Measurements from ENCODE around the gene NMRAL1. TPM values are rescaled to one million over a fixed set of nuclear protein-coding genes. Genes with fewer than 3 reads are reported as not detected.

The NMRAL1 gene
- total and polyA plus RNA-seq, 2 donors (not counting 1 experiment from before 2014, with no cell fraction given): 48.6 to 68.8 TPM

DNA sequence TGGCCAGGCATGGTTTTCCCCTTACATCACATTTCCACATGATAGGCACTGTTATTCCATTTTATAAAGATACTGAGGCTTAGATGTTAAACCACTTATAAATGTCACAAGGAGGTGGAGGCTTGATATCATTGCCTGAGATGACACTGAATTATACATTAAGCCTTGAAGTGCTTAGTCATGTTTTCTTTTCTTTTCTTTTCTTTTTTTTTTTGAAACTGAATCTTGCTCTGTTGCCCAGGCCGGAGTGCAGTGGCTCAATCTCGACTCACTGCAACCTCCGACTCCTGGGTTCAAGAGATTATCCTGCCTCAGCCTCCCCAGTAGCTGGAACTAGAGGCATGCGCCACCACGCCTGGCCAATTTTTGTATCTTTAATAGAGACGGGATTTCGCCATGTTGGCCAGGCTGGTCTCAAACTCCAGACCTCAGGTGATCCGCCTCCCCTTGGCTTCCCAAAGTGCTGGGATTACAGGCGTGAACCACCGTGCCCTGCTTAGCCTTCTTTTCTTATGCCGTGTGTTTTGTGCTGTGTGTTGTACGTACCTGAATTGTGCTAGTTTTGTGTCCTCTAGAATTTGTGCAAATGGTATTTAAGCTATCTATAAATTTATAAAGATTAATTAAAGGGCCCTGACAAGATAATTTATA lies 47.6 kb downstream of the NMRAL1 start:
- DNase-seq (no peak), ATAC-seq (ENCODE audit: low read depth) (no peak)
- Histone ChIP-seq H3K4me1 (ENCODE audit: control insufficient read depth in 2 of 2, insufficient read depth in 2 of 2, low read length in 2 of 2) (peaks cover 14 to 20% of the 10 kb centered on the region in 2 donors), H3K4me3 (ENCODE audit: control extremely low read depth in 1 of 5, extremely low read depth in 1 of 5, insufficient read depth in 1 of 5, low read depth in 2 of 5, low read length in 4 of 5) (peak overlapping the region in 1 of 5 experiments; percentile 84), H3K79me2 (ENCODE audit: control insufficient read depth, insufficient read depth, low read length) (peaks cover 58% of the 10 kb centered on the region), H2AFZ (ENCODE audit: insufficient read depth, low read depth, low read length, poor library complexity, severe bottlenecking) (no peak overlapping the region), H3K27ac (ENCODE audit: low read length in 2 of 2) (peak overlapping the region in 1 of 2 donors; percentile 93), H4K20me1 (ENCODE audit: control insufficient read depth, insufficient read depth, low read length, poor library complexity, severe bottlenecking) (peaks cover 3% of the 10 kb centered on the region), H3K9ac (ENCODE audit: low read length) (peak overlapping the region; percentile 94), H3K4me2 (replicated peaks; ENCODE audit: low read depth, low read length, poor library complexity, severe bottlenecking) (peak overlapping the region; percentile 81), H3K27me3 (replicated peaks in 1 of 4; ENCODE audit: control extremely low read depth in 1 of 4, control insufficient read depth in 3 of 4, insufficient read depth in 4 of 4, low read length in 3 of 4) (no peaks in the 10 kb centered on the region), H3K9me3 (ENCODE audit: control extremely low read depth in 1 of 3, control insufficient read depth in 2 of 3, insufficient read depth in 1 of 3, low read length in 2 of 3) (no peaks in the 10 kb centered on the region), H3K36me3 (replicated peaks in 1 of 2; ENCODE audit: control extremely low read depth in 1 of 2, control insufficient read depth in 1 of 2, extremely low read depth in 1 of 2, insufficient read depth in 2 of 2, low read length in 1 of 2) (peaks cover 3 to 9% of the 10 kb centered on the region in 2 experiments)
- Mint-ChIP-seq H3K4me3 (peak overlapping the region; percentile 97), H3K27me3 (no peaks in the 10 kb centered on the region), H3K9me3 (ENCODE audit: insufficient read depth) (no peaks in the 10 kb centered on the region), H3K27ac (peak overlapping the region; percentile 100), H3K4me1 (peaks cover 25% of the 10 kb centered on the region)
- 95% methylated on average over 7 of the region's 12 CpGs for whole genome bisulfite sequencing (ENCODE audit: insufficient coverage)
- ChIA-PET CTCF (interaction anchor here (0.9 kb wide), 1 partner anchor 114 kb away, joined by 5 read pairs; no protein-coding TSS in a partner anchor), POLR2A (no interaction called here)
- no peak for TF ChIP-seq EZH2 (IDR thresholded peaks at IDR 0.05; ENCODE audit: borderline replicate concordance, insufficient read depth, low read depth, low read length, poor library complexity, severe bottlenecking)
- TF ChIP-seq, protein P1, sequence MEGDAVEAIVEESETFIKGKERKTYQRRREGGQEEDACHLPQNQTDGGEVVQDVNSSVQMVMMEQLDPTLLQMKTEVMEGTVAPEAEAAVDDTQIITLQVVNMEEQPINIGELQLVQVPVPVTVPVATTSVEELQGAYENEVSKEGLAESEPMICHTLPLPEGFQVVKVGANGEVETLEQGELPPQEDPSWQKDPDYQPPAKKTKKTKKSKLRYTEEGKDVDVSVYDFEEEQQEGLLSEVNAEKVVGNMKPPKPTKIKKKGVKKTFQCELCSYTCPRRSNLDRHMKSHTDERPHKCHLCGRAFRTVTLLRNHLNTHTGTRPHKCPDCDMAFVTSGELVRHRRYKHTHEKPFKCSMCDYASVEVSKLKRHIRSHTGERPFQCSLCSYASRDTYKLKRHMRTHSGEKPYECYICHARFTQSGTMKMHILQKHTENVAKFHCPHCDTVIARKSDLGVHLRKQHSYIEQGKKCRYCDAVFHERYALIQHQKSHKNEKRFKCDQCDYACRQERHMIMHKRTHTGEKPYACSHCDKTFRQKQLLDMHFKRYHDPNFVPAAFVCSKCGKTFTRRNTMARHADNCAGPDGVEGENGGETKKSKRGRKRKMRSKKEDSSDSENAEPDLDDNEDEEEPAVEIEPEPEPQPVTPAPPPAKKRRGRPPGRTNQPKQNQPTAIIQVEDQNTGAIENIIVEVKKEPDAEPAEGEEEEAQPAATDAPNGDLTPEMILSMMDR (IDR thresholded peaks at IDR 0.05): no peak
- intact Hi-C loops (cut with micrococcal nuclease): no loop called here

DNA sequence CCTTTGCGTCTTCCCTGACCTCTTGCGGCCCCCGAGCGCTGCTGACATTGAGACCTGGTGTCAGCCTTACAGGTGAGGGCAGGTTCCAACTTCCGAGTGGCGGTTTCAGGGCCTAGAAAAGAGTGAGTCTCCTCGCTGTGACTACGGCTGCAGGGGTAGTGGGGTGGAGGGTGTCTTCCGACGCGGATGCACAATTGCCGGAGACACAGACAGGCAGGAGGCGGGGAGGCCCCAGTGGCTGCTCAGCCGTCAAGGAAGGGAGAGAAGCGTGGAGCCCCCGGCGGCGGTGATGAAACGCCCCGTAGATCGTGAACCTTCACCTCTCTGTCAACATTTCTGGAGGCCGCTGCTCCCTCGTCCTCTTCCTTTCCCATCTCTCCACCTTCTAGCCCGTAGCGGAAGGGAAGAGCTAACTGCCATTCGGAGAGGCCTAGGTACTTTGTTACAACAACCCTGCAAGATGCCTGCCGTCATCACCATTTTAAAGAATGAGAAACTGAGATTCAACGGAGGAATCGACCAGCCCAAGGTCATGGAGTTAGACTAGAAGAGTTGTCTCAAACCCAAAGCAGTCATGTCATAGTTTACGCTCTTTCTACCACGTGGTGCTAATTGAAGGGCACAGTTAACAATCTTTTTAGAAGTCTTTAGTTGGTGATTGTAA lies 48.3 kb downstream of the NMRAL1 start:
- Histone ChIP-seq H3K9me3 (ENCODE audit: control extremely low read depth in 1 of 3, control insufficient read depth in 2 of 3, insufficient read depth in 1 of 3, low read length in 2 of 3) (no peaks in the 10 kb centered on the region), H2AFZ (ENCODE audit: insufficient read depth, low read depth, low read length, poor library complexity, severe bottlenecking) (peak overlapping the region; percentile 81), H3K4me2 (replicated peaks; ENCODE audit: low read depth, low read length, poor library complexity, severe bottlenecking) (peak overlapping the region; percentile 81), H3K79me2 (ENCODE audit: control insufficient read depth, insufficient read depth, low read length) (peaks cover 51% of the 10 kb centered on the region), H3K4me3 (ENCODE audit: control extremely low read depth in 1 of 5, extremely low read depth in 1 of 5, insufficient read depth in 1 of 5, low read depth in 2 of 5, low read length in 4 of 5) (peak overlapping the region; percentile 60 to 96 (median 84)), H4K20me1 (ENCODE audit: control insufficient read depth, insufficient read depth, low read length, poor library complexity, severe bottlenecking) (peaks cover 3% of the 10 kb centered on the region), H3K27me3 (replicated peaks in 1 of 4; ENCODE audit: control extremely low read depth in 1 of 4, control insufficient read depth in 3 of 4, insufficient read depth in 4 of 4, low read length in 3 of 4) (no peaks in the 10 kb centered on the region), H3K4me1 (ENCODE audit: control insufficient read depth in 2 of 2, insufficient read depth in 2 of 2, low read length in 2 of 2) (peaks cover 14 to 20% of the 10 kb centered on the region in 2 donors), H3K9ac (ENCODE audit: low read length) (peak overlapping the region; percentile 94), H3K36me3 (replicated peaks in 1 of 2; ENCODE audit: control extremely low read depth in 1 of 2, control insufficient read depth in 1 of 2, extremely low read depth in 1 of 2, insufficient read depth in 2 of 2, low read length in 1 of 2) (peaks cover 2 to 8% of the 10 kb centered on the region in 2 experiments), H3K27ac (ENCODE audit: low read length in 2 of 2) (peak overlapping the region; percentile 93 to 96)
- peaks cover 25% of the 10 kb centered on the region for H3K4me1 Mint-ChIP-seq
- intact Hi-C loops (cut with micrococcal nuclease): no loop called here
- H3K4me3 Mint-ChIP-seq: peak overlapping the region; percentile 97
- CTCF ChIA-PET: interaction anchor here (0.9 kb wide), 1 partner anchor 114 kb away, joined by 5 read pairs; no protein-coding TSS in a partner anchor
- H3K9me3 Mint-ChIP-seq (ENCODE audit: insufficient read depth): no peaks in the 10 kb centered on the region
- DNase-seq (no peak), ATAC-seq (ENCODE audit: low read depth) (peak; percentile 6)
- POLR2A ChIA-PET: interaction anchor here (0.9 kb wide), 1 partner anchor 50 kb away, joined by 5 read pairs; no protein-coding TSS in a partner anchor
- H3K27me3 Mint-ChIP-seq: no peaks in the 10 kb centered on the region
- peak overlapping the region; percentile 100 for H3K27ac Mint-ChIP-seq
- under 1% methylated on average over 20 of the region's 31 CpGs for WGBS (ENCODE audit: insufficient coverage)
- TF ChIP-seq, protein P1 (IDR thresholded peaks at IDR 0.05): no peak
- TF ChIP-seq EZH2 (IDR thresholded peaks at IDR 0.05; ENCODE audit: borderline replicate concordance, insufficient read depth, low read depth, low read length, poor library complexity, severe bottlenecking): no peak

Data from B cell (primary cell).